Transverse colon (tissue), 4 donors: Measurements from ENCODE around the gene COG4. TPM values are rescaled to one million over a fixed set of nuclear protein-coding genes. Genes with fewer than 3 reads are reported as not detected.

Experiments
- DNase-seq: peaks from one replicate; pipeline ENCODE4 v3.0.0-alpha.2; 2019
- H3K27ac ChIP-seq, 4 donors: fragments of 200-600 bp; sonication (generic); 2 replicates each; pipeline ENCODE4 v1.5.1; 2016 to 2018; ENCODE audit warnings: inconsistent platforms in 4 of 4
- H3K27me3 ChIP-seq: fragments of 200-600 bp; sonication (generic); 2 replicates; pipeline ENCODE4 v1.5.1; 2017; ENCODE audit warnings: inconsistent platforms
- H3K36me3 ChIP-seq, 4 donors: fragments of 200-600 bp; sonication (generic); 2 replicates each; pipeline ENCODE4 v1.5.1; 2017 to 2019; ENCODE audit warnings: inconsistent platforms in 4 of 4
- H3K4me1 ChIP-seq, 4 donors: fragments of 200-600 bp; sonication (generic); 2 replicates each; pipeline ENCODE4 v1.5.1; 2017 to 2020; ENCODE audit warnings: inconsistent platforms in 4 of 4
- H3K4me3 ChIP-seq, 4 donors: fragments of 200-600 bp; sonication (generic); 1 replicate in 1 of 4; 2 replicates in 3 of 4; pipeline versions ENCODE4 v1.5.1 to v1.6.1; 2017 to 2019; ENCODE audit warnings: inconsistent platforms in 4 of 4
- H3K9me3 ChIP-seq, 2 donors: fragments of 200-600 bp; sonication (generic); 2 replicates each; pipeline ENCODE4 v1.5.1; 2017 to 2019; ENCODE audit warnings: inconsistent platforms in 2 of 2
- EP300 ChIP-seq: sonication (generic); formaldehyde crosslinking; IDR thresholded peaks from one replicate; pipeline ENCODE4 v1.6.1; 2017; ENCODE audit warnings: antibody characterized with exemption, low read depth
- POLR2A ChIP-seq: fragments of 450-650 bp; IDR thresholded peaks from one replicate; pipeline ENCODE4 v1.6.1; 2016; ENCODE audit warnings: antibody characterized with exemption, mild to moderate bottlenecking, moderate library complexity
- POLR2AphosphoS5 ChIP-seq, 3 donors: sonication (generic); formaldehyde crosslinking; IDR thresholded peaks; one replicate each; pipeline ENCODE4 v1.6.1; 2016; ENCODE audit warnings: antibody characterized with exemption in 3 of 3
- WGBS, 2 donors: methylation state at CpG; one replicate each; pipeline ENCODE4 v1.1.5; 2018; ENCODE audit warnings: low coverage in 1 of 2; 5-methylcytosine and 5-hydroxymethylcytosine counted together
- in situ Hi-C, 4 donors: fragments of 200-750 bp; cut with MboI; loops; one replicate each; pipeline versions ENCODE4 v1.15.0 to v1.15.1; 2017; ENCODE audit warnings: low sequenced_read_pairs in 3 of 4, low pct_ligation_motif_present in 1 of 4, low pct_unique_long_range_greater_than_20kb in 1 of 4
- intact Hi-C: fragments of 100-400 bp; cut with DNase I; formaldehyde crosslinking; loops from one replicate; pipeline ENCODE4 v1.15.1; 2023; ENCODE audit warnings: low total_unique reads
- total RNA-seq, 4 donors: library from RNA; depleted of rRNA; stranded (reverse); fragments of >200 nt; gene quantifications; one replicate each; pipeline ENCODE4 v1.1.0, GENCODE V29; 2016
- TF ChIP-seq, protein P1 (sequence below), 5 experiments: fragments of 200-600 bp in 3 of 5; fragments of 450-650 bp in 2 of 5; sonication (generic) in 3 of 5; IDR thresholded peaks; 1 replicate in 2 of 5; 2 replicates in 3 of 5; pipeline ENCODE4 v1.5.1; 2016 to 2017; ENCODE audit warnings: antibody characterized with exemption in 5 of 5, inconsistent platforms in 3 of 5, mild to moderate bottlenecking in 2 of 5, moderate library complexity in 1 of 5

COG4 gene
- total RNA-seq, 4 donors from 2014 or later, result 55.4 to 200 (median 64.0) TPM

DNA sequence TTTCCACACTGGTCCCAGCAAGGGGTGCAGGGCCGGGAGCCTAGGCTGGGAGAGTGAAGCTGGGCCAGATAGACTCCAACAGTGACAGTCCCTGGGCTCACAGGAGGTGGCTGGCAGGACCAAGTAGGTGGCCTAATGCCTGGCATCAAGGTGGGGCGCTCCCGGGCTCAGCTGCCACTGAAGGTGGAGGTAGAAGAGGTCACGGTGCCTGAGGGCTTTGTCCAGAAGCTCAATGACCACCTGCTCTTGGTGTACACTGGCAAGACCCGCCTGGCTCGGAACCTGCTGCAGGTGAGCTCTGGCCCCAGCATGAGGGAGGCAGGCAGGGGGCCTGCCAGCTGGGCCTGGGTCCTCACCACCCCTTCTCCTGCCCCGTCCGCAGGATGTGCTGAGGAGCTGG is 45.2 kb downstream of the COG4 start:
- H3K36me3 ChIP-seq, result peaks cover 0 to 6% (median 0%) of the 10 kb centered on the region in 4 donors
- WGBS, 2 donors, result 95% methylated on average over 8 of the region's 8 CpGs; no CpG with 5 or more reads in 1 of the 2 donors
- no peak overlapping the region for H3K27ac ChIP-seq

DNA sequence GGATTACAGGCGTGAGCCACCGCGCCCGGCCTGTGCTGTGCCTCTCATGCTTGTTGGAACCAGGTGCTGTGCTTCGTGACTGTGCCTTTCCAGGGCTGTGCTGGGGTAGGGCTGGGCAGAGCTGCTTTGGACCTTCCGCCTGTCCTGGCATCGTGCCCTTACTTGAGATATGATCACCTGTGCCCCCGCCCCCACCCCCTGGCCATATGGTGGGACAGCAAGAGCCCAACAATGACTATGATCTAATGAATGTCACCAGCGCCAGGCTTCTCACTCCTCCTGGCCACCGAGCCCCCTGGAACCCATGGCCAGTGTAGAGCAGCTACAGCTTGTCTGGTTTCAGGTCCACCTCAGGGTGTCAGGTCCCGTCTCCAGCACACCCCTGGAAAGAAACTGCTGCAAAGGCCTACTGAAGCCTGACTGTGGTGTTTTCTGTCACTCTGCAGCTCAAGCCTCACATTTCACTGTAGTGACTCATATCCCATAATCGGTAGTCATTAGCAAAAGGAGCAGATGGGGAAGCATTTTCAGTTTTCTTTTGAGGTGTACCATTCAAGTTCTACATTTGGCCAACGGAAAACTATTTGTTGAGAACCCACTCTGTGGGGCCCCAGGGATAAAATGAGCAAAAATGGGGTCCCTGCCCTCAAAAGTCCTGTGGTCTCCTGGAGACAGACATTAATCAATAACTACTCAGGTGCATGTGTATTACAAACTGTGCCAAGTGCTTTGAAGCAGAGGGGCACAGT is 46.9 kb downstream of the COG4 start:
- TF ChIP-seq, protein P1, sequence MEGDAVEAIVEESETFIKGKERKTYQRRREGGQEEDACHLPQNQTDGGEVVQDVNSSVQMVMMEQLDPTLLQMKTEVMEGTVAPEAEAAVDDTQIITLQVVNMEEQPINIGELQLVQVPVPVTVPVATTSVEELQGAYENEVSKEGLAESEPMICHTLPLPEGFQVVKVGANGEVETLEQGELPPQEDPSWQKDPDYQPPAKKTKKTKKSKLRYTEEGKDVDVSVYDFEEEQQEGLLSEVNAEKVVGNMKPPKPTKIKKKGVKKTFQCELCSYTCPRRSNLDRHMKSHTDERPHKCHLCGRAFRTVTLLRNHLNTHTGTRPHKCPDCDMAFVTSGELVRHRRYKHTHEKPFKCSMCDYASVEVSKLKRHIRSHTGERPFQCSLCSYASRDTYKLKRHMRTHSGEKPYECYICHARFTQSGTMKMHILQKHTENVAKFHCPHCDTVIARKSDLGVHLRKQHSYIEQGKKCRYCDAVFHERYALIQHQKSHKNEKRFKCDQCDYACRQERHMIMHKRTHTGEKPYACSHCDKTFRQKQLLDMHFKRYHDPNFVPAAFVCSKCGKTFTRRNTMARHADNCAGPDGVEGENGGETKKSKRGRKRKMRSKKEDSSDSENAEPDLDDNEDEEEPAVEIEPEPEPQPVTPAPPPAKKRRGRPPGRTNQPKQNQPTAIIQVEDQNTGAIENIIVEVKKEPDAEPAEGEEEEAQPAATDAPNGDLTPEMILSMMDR (IDR thresholded peaks at IDR 0.05), result no peak
- TF ChIP-seq EP300, result no peak
- no peak for TF ChIP-seq POLR2AphosphoS5 (IDR thresholded peaks at IDR 0.05)
- no peak for TF ChIP-seq POLR2A
- Histone ChIP-seq H3K36me3 (peaks cover 0 to 9% (median 0%) of the 10 kb centered on the region in 4 donors), H3K27ac (peak overlapping the region in 2 of 4 donors; percentile 24 to 37), H3K9me3 (no peaks in the 10 kb centered on the region), H3K4me3 (no peak overlapping the region), H3K4me1 (no peaks in the 10 kb centered on the region), H3K27me3 (no peaks in the 10 kb centered on the region)
- in situ Hi-C loops, result no loop called here
- intact Hi-C loops, result no loop called here
- WGBS, 2 donors, result 74% methylated on average over 11 of the region's 13 CpGs; no CpG with 5 or more reads in 1 of the 2 donors
- DNase-seq, result no peak

More for the DNA sequence above, 45.2 kb downstream of the COG4 start:
- Histone ChIP-seq H3K9me3 (no peaks in the 10 kb centered on the region), H3K27me3 (no peaks in the 10 kb centered on the region), H3K4me3 (no peak overlapping the region), H3K4me1 (no peaks in the 10 kb centered on the region)
- in situ Hi-C loops, result no loop called here
- DNase-seq, result no peak
- TF ChIP-seq, protein P1 (IDR thresholded peaks at IDR 0.05), result no peak
- no peak for TF ChIP-seq POLR2A
- TF ChIP-seq POLR2AphosphoS5 (IDR thresholded peaks at IDR 0.05), result no peak
- TF ChIP-seq EP300, result no peak
- intact Hi-C loops, result no loop called here

DNA sequence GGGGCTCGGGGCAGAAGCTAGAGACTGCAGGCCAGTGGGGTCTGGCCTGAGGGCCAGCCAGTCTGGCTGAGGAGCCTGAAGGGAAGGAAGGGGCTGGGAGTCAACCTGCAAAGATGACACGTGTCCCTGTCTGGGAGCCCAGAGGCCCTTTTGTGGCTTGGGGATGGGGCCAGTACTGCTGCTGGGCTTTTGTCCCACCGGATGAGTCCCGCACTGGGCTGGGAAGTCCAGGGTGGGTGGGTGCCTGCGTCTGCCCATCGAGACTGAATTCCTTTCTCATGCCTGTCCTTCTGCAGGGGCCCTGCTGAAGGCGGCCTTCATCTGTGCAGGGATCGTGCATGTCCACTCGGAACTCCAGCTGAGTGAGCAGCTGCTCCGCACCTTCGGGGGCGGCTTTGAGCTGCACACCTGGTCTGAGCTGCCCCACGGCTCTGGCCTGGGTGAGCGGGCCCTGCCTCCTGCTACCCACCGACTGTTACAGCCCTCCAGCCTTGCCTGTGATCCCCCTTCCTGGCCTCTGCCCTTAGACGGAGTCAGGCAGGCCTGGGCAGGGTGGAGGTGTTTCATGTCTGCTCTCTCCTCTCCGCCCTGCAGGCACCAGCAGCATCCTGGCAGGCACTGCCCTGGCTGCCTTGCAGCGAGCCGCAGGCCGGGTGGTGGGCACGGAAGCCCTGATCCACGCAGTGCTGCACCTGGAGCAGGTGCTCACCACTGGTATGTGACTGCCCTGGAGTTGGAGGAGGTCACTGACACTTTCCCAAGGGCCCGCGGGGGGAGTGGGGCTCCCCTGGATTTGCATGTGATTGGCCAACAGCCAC is 48.1 kb downstream of the COG4 start:
- TF ChIP-seq, protein P1 (IDR thresholded peaks at IDR 0.05), result no peak
- no peak for TF ChIP-seq EP300
- no peaks in the 10 kb centered on the region for H3K4me1 ChIP-seq
- no peak overlapping the region for H3K4me3 ChIP-seq
- intact Hi-C loops (no loop called here), in situ Hi-C loops (no loop called here)
- WGBS, 2 donors, result 92% methylated on average over 23 of the region's 24 CpGs; no CpG with 5 or more reads in 1 of the 2 donors
- no peaks in the 10 kb centered on the region for H3K9me3 ChIP-seq
- H3K27ac ChIP-seq, result no peak overlapping the region
- H3K27me3 ChIP-seq, result no peaks in the 10 kb centered on the region
- H3K36me3 ChIP-seq, result peaks cover 0 to 3% (median 0%) of the 10 kb centered on the region in 4 donors
- DNase-seq, result no peak

DNA sequence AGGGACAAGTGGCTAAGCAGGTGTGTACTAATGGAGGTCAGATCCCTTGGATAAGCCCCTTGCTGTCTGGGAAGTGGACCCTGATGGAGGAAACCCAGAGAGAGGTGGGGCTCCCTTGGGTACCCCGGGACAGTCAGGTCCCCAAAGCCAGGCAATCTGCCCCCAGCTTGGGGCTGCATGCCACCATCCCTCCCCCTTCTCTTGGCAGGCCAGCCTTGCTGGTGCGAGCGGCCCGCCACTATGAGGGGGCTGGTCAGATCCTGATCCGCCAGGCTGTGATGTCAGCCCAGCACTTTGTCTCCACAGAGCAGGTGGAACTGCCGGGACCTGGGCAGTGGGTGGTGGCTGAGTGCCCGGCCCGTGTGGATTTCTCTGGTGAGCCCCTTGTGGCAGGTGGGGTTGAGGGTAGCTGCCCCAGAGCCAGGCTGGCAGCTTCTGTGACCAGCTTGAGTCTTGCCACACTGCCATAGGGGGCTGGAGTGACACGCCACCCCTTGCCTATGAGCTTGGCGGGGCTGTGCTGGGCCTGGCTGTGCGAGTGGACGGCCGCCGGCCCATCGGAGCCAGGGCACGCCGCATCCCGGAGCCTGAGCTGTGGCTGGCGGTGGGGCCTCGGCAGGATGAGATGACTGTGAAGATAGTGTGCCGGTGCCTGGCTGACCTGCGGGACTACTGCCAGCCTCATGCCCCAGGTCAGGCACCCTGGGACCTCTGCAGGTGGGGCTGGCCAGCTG is 48.9 kb downstream of the COG4 start:
- Histone ChIP-seq H3K27me3 (no peaks in the 10 kb centered on the region), H3K9me3 (no peaks in the 10 kb centered on the region), H3K36me3 (peaks cover 0 to 3% (median 0%) of the 10 kb centered on the region in 4 donors), H3K27ac (no peak overlapping the region), H3K4me1 (no peaks in the 10 kb centered on the region), H3K4me3 (no peak overlapping the region)
- WGBS, 2 donors, result 91% methylated on average over 22 of the region's 22 CpGs; no CpG with 5 or more reads in 1 of the 2 donors
- DNase-seq, result no peak
- intact Hi-C loops (no loop called here), in situ Hi-C loops (loop anchor here in 1 of 4 donors (25.0 kb wide), 1 partner anchor 112 kb away; no protein-coding TSS in a partner anchor)
- TF ChIP-seq, protein P1 (IDR thresholded peaks at IDR 0.05), result no peak
- TF ChIP-seq POLR2A (no peak), POLR2AphosphoS5 (IDR thresholded peaks at IDR 0.05) (no peak), EP300 (no peak)
